Renal pelvis (tissue), 12 donors: ENCODE results near the gene DBX1. TPM values are rescaled to one million over a fixed set of nuclear protein-coding genes. Genes with fewer than 3 reads are reported as not detected.
"Not testable (repeated sequence)": the region's sequence is repeated elsewhere in the genome, so short reads cannot be mapped to it uniquely, and the experiment has no call there.

Source experiments
- DNase-seq: peaks from one replicate; pipeline ENCODE4 v3.0.0-alpha.2; 2013
- long read RNA-seq, 16 experiments: transcript quantifications; one replicate each; lab custom pipeline, GENCODE V29; 2026
- polyA plus RNA-seq, 3 donors: library from polyadenylated mRNA; unstranded; fragments of 120-200 nt; gene quantifications; one replicate each; pipeline ENCODE4 v1.2.1, GENCODE V29; 2013; ENCODE audit not compliant: insufficient read length in 3 of 3

DBX1 gene, protein sequence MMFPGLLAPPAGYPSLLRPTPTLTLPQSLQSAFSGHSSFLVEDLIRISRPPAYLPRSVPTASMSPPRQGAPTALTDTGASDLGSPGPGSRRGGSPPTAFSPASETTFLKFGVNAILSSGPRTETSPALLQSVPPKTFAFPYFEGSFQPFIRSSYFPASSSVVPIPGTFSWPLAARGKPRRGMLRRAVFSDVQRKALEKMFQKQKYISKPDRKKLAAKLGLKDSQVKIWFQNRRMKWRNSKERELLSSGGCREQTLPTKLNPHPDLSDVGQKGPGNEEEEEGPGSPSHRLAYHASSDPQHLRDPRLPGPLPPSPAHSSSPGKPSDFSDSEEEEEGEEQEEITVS
- polyA plus RNA-seq = not detected
- long read RNA-seq, donor 1 = 0 reads
- long read RNA-seq, donor 2 = 0 reads
- long read RNA-seq, donor 3 = 0 reads
- long read RNA-seq, donor 4 = 0 reads
- long read RNA-seq, donor 5 = 0 reads
- long read RNA-seq, donor 6 = 0 reads
- long read RNA-seq, donor 7 = 0 reads
- long read RNA-seq, donor 8 = 0 reads
- long read RNA-seq, donor 9 = 0 reads
- long read RNA-seq, donor 10 = 0 reads
- long read RNA-seq, donor 11 = 0 reads
- long read RNA-seq, donor 12 = 0 reads
- long read RNA-seq, donor 13 = 0 reads
- long read RNA-seq, donor 14 = 0 reads
- long read RNA-seq, donor 15 = 0 reads
- long read RNA-seq, donor 16 = 0 reads

DNA sequence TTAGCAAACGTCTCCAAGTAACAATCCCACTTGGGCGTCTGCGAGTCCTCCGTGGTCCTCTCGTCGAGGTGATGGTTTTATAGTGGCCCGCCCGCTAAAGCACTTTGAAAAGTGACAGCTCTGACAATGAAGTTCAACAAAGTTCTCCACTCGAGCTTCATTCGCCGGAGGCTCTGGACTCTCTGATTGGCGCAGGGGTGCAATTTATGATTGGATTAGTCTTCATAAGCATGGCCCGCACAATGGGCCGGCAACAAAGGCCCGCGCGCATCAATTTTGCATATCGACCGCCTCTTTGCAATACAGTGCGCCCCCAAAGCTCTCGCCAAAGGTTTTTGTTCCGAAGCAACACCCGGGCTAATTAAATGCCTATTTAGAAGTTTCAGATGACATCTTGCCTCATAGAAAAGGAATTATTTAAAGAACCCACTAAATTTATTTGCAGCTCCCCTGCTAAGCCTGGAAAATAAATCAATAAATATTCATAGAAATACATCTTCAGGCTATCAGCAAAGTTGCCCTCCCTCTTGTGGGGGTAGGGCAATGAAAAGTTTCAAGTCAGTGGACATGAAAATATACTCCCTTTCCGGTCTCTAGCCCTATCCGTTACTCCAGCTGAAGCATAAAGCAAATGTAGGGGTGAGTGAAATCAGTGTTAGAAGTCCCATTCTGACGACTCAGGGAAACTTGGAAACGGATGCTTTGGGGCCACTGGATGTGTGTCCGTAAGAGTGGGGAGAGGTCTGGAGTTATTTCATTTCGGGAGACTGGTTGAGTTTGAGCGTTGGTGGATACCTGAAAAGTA, at the start of gene DBX1:
Gene DBX1 (minus strand): TSS at position 51 of the 805 bp plus-strand sequence. CDS start 151 bp downstream, outside the sequence.
- no peak for DNase-seq

DNA sequence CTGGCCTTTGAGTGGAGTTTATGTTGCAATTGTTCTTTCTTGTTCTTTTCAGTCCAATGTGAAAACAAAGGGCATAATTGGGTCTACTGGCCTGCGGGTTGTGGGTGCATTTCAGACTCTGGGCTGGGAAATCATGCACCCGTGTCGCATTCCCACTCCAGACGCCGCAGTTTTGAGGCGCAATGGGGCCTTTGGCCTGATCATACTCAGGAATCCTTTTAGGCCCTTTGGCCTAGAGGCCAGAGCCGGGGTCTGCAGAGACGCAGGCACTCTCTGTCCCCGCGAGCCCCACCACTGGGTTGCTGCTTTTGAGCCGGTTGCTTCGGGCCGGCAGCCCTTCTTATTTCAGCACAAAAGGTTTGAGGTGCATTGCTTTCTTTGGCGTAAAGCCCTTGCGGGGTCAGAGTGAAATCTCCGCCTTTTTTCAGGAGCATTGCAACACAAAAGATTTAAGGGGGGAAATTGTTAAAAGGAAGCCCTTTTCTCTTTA, 48.4 kb upstream of the DBX1 start:
- no peak for DNase-seq

DNA sequence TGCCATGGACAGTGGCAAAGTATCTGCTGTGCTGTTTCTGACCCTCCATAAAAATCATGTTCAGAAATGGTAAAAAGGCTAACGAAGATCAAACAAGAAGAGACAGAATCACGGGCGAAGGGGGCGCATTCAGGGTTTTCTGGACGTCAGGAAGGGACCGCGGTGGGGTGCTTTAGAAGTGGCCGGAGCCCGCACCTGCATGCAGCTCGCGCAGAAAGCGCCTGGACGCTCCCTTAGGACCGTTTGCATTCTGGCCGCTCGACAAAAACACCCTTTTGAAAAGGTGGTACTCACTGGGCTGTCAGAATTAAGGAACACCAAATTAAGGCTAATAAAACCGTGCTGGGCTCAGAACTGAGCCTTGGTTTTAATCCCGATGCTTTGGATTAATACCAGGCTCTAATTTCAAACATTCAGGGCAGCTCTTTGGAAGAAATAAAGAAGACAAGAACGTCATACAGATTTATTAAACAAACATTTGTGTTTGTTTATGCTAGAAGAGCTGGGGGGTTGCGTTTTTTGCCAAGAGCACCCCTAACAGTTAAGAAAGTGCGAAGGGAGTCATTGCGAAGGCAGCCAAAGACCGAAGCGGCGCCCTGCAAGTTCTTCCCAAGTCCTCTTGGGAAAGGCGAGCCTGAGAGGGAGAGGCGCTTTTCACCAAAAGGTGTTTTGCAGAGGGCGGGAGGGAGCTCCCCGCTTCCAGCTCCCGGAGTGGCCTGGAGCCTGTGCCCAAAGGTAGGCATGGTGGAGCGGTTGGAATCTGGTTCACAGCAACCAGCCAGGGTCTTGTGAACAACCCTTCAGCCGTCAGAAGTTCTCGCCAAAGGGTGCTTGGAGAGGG, 47.7 kb upstream of the DBX1 start:
- DNase-seq = no peak

DNA sequence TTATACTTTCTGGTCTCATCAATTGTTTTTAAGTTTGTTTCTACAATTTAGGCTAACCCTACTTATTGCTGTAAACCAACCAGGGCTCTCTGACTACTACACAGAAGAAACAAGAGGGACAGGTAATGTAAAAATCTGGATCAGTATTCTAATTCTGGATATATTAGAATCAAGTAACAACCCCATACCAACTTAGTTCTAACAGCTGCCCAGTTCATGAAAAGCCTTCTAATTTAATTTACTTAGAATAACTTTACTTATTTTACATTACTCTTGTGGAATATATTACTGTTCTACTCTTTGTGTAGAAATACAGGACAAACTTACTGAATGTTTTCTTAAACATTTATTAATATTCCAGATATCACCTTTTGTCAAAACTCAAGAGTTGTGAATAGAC, 45.5 kb upstream of the DBX1 start:
- no peak for DNase-seq

DNA sequence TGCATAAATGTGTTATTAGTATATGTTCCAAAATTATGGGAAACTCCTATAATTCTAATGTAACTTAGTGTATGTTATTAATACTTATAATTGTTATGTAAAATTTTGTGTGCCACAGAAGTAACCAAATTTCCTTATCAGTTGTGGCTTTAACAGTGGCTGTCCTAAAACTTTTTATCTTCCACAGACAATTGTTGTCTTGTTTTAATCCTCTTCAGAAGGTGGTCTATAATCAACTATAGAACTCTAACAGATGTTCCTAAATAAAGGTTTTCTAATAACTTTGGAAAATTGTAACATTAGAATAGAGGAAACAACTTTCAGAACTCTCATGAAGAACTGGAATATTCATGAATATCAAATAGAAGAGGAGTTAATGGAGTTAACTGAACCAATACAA, 44.4 kb upstream of the DBX1 start:
- no peak for DNase-seq

DNA sequence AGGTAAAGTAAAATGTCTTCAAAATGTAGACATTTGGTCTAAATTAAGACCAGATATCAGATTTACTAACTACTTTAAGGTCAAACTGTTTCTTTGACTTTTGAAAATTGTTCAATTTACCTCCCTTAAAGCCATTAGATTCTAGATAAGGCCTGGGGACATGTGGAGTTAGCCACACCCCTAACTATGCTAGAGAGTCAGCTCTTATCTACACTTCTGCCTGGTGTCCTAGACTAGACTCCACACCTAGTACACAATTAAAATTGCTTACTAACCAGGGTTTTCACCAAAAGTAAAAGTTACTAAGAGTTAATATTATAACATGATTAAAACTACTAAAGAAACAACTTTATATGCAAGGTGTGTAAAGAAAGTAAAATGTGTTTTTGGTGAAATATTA, 43.6 kb upstream of the DBX1 start:
- no peak for DNase-seq

DNA sequence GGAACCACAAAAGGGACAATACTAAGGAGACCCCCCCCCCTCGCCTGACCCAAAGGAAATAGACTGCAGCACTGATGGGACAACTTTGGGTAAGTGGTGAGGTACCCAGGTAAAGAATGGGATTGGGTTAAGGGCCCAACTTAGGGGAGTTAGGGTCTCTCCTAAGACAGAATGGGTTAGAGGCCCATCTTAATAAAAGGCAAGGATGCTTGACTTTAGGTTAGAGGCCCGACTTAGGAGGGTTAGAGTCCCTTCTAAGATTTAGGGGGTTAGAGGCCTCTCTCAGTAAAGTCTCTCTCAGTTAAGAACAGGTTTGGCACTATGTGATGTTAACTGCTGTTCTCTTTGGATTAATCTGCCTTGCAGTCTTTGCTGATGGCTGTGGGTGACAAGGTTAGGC, 41.0 kb upstream of the DBX1 start:
- DNase-seq = no peak

DNA sequence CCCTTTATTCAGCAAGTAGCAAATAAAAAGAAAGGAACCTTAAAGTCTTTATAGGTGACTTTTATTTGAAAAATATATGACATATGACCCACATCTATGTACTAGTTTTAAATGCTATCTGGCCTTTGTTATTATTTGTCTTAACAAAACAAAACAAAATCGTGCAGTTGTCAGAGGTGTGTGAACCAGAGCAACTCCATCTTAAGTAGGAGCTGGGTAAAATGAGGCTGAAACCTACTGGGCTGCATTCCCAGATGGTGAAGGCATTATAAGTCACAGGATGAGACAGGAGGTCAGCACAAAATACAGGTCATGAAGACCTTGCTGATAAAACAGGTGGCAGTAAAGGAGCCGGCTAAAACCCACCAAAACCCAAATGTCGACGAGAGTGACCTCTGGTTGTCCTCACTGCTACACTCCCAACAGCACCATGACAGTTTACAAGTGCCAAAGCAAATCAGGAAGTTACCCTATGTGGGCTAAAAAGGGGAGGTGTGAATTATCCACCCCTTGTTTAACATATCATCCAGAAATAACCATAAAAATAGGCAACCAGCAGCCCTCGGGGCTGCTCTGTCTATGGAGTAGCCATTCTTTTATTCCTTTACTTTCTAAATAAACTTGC, 40.2 kb upstream of the DBX1 start:
- not testable (repeated sequence) for DNase-seq

DNA sequence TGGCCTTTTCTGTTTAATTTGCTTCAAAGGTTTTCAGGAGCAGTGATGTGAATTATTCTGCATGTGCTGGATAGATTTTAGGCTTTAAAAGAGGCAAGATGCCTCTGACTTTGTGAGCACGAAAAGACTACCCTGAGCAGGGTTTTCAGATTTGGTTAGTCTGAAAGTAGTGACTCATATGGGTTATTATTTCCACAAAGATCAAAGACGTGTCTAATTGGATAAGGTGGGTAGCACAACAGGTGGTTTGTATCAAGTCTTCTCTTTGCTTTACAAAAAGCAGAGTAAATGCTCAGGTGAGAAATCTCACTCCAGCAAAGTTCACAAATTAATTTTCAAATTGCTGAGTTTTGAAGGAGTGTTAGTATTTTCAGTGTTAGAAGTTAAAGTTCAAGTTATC, 37.6 kb upstream of the DBX1 start:
- no peak for DNase-seq

DNA sequence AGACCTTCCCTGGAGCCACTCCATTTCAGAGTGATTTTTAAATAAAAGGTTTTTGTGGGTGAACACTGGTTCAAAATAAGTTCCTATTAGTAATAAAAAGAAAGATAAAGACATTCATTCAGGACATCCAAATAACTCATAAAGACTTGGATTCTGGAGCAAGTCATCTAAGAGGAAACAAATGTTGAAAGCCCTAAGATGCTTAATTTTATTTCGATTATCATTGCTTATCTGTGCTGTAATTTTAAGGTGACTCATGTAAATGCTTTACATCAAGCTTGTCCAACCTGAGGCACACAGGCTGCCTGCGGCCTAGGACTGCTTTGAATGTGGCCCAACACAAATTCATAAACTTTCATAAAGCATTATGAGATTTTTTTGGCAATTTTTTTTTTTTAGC, 34.2 kb upstream of the DBX1 start:
- no peak for DNase-seq

DNA sequence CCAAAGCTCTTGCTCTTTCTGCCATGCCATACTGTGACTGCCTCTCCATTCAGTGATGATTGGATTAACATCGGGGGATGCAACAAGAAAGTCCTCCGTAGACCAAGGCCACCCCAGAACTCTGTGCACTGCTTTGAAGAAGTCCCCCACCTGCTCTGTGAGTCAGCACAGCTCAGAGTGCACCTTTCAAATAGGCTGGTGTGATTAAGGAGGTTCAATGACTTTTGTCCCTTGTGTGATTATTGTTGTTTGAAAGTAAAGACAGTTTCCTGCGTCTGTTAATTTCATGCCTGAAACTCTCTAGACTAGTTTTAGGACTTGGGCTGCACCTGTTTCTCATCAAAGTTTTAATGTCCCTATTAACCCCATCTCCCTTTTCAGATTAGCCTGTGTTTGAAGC, 33.0 kb upstream of the DBX1 start:
- DNase-seq = no peak

DNA sequence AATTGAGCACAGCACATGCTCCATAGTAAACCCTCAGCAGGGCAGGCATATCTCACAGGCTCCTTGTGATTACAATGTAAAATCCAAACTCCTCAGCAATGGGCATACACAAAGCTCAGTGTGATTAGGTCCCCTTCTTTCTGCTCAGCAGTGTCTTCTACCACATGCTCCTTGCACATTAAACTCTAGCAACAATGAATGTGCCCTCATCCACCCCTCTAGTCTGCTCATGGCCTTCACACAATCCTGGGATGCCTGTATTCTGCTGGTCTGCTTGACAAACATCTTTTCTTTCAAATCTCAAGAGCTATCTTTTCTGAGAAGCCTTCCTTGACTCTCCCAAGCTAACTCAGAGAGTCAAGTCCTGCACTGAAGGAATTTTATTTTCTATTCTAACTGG, 32.4 kb upstream of the DBX1 start:
- no peak for DNase-seq

DNA sequence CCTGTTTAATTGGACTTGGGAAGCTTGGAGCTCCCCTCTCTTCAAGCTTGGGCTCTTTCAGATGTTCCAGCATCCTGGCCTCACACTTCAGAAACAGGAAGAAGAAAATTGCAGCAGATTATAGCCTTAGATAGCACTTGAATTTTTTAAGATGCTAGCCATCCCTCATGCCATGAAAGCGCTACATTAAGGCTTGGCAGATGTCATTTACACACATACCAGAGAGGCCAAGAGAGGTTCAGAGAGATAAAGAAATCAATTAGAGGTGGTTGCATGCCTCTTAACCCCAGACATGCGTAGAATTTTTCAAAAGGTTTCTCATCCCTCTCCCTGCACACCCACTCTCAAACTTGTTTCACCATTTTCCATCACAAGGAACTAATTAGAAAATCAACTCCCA, 31.9 kb upstream of the DBX1 start:
- DNase-seq = no peak

DNA sequence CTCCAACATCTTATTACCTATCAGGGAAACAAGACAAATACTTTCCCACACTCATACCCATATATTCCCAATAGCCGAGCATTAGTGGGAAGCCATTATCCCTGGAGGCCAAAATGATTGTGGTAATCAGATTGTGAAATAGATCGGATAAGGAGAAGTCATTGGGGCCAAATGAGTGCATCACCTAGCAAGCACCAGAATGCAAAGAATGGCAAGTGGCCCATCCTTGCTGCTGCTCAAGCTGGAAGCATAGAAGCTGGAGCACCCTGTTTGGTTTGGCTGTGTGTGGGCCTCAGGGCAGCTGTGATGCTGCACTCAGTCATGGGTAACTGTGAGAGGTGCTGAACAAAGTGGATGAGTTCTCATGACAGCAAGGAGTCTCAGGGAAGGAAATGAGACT, 18.7 kb upstream of the DBX1 start:
- no peak for DNase-seq

DNA sequence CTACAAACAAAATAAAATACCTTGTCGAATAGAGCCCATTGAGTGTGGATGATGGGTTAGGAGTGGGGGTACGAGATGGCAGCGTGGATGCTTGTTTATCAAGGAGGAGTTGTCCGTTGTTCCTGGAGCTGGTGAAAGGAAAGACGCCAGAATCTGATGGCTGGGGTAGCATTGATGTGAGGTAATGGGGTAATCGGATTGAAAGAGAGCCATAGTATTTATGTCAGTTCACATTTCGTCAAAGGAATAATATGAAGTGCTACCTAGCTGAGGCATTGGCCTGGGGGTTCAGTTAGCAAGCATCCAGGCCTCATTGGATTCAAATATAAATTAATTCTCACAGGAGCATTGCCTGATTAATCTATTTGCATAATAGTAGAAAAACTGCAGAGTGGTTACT, 16.9 kb upstream of the DBX1 start:
- DNase-seq = no peak

DNA sequence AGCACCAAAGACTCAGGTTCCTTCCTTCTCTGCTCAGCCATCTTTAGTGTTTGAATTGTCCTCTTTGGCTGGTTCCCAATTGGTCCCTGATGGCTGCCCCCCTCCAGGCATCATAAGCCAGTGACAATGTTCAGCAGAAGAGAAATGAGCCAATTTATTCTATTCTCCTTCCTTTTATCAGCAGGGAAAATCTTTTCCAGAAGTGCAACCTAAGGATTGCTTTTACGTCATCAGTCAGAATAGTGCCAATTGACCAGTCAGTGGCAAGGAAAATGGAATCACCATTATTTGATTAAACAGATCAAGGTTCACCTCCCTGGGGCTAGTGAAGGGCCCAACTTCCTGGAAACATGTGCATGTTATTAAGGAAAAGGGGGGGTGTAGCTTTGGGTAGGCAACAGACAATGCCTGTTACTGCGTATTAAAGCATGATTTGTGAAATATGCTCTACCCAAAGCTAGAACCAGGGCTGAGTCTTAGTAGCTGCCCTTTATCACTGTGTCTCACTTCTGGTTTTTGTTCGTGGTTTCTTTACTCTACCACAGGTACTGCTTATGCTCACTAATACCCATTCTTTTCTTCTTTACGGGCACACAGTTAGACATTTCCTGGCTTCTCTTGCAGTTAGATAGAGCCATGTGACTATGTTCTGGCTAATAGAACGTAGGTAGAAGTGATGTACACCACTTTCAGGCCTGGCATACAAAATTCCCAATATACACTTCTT, 12.6 kb upstream of the DBX1 start:
- no peak for DNase-seq

DNA sequence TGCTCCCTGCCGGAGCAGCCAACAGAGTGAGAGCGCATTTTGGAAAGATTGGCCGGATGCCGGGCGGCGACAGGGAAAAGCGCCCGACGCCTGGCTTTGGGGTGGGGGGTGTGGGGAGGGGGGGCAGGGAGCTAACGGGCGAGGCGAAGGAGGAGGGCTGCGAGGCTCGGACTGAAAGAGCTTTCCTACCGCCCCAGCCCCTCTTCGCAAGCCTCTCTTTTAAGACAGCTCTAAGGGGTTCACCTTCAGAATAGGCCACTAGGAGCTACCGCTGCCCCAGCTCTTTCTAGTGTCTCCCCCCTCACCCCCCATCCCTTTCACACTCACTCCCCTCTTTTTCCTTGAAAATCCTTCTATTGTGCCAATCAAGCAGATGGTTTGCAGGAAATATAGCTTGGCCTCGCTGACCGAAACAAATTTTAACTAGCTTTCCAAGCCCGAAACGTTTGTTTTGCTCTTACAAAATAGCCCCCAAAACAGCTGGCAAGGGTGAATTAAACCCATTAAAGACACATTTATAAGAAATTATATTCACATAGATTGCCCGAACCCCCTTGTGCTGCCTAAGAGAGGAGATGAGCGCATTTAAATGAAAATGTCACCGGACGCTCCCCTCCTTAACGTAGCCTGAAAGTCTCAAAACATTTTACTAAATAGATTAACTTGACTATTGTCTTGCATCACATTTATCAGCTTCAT, 3.7 kb upstream of the DBX1 start:
- DNase-seq = no peak

DNA sequence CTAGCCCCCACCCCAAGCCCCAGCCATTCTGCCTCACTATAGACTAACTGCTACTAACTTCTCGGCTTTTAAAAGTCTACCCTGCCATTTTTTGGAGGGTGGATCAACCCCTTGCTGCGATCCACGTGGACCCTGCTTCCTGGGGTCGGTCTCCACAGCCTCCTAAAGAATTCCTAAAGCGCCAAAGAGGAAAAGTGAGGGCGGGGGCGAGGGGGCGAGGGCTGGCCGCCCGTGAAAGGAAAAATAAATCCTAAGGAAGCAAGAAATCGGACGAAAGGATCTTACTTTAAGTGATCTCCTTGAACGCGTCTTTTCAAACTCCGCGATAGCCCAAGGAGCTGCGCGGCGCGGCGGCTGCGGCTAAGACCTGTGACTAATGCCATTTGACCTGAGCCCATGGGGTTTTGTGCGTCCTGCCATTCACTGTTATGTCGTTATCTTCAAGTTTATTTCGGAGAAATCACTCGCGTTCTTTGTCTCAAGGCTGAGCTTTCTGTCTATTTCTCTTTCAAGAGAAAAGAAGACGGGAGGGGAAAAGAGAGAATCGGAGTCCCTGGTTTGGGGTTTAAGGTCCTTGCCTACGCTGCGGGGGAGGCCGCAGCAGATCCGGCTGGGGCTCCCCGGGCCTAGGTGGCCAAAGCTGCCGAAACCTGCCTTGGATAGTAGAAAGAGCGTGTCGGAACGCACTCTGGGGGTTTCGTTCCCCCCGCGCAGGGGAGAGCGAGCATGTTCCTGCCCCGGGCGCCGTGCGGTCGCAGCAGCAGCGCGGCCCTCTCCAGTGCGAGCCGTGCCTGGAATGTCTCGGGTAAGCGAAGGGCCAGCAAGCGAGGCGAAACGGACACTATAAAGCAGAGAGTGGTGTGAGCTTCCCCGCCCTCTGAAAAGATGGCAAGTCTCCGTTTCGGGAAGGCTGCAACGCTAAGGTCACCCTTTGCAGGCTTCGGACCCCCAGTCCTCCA, 2.8 kb upstream of the DBX1 start:
- peak; percentile 43 for DNase-seq
